WTC11 (cell line): Measurements from ENCODE around the gene FOXP4. TPM values are rescaled to one million over a fixed set of nuclear protein-coding genes. Genes with fewer than 3 reads are reported as not detected.
A peak's percentile ranks its signal among the peaks of the same experiment; 100 is the strongest.

Experiments
- ATF1 ChIP-seq: sonication (generic); formaldehyde crosslinking; IDR thresholded peaks from 2 replicates; pipeline ENCODE4 v1.8.1; 2023; ENCODE audit warnings: mild to moderate bottlenecking, moderate library complexity, missing genetic modification reagents
- CREM ChIP-seq: sonication (generic); formaldehyde crosslinking; IDR thresholded peaks from 2 replicates; pipeline ENCODE4 v1.8.1; 2022; ENCODE audit warnings: mild to moderate bottlenecking, missing genetic modification reagents, moderate library complexity
- FOXJ3 ChIP-seq: sonication (generic); formaldehyde crosslinking; IDR thresholded peaks from 2 replicates; pipeline ENCODE4 v1.9.0; 2021; ENCODE audit warnings: missing genetic modification reagents, mild to moderate bottlenecking, borderline replicate concordance
- NFE2L1 ChIP-seq: sonication (generic); formaldehyde crosslinking; IDR thresholded peaks from 2 replicates; pipeline ENCODE4 v1.8.1; 2023; ENCODE audit warnings: missing genetic modification reagents
- NR1H2 ChIP-seq: sonication (generic); formaldehyde crosslinking; IDR thresholded peaks from 2 replicates; pipeline ENCODE4 v1.9.0; 2021; ENCODE audit warnings: mild to moderate bottlenecking, moderate library complexity, missing genetic modification reagents
- SMAD3 ChIP-seq: sonication (generic); formaldehyde crosslinking; IDR thresholded peaks from 2 replicates; pipeline ENCODE4 v1.8.0; 2022; ENCODE audit warnings: missing genetic modification reagents, mild to moderate bottlenecking, borderline replicate concordance
- TEAD4 ChIP-seq: sonication (generic); formaldehyde crosslinking; IDR thresholded peaks from 2 replicates; pipeline ENCODE4 v1.8.0; 2022; ENCODE audit warnings: mild to moderate bottlenecking, missing genetic modification reagents
- ZNF232 ChIP-seq: sonication (generic); formaldehyde crosslinking; IDR thresholded peaks from 2 replicates; pipeline ENCODE4 v1.8.0; 2022; ENCODE audit warnings: mild to moderate bottlenecking, missing genetic modification reagents
- ZNF317 ChIP-seq: sonication (generic); formaldehyde crosslinking; IDR thresholded peaks from 2 replicates; pipeline ENCODE4 v1.8.1; 2023; ENCODE audit warnings: low read depth, mild to moderate bottlenecking, moderate library complexity, missing genetic modification reagents, borderline replicate concordance
- total RNA-seq: library from RNA; stranded (reverse); gene quantifications from 3 replicates; pipeline ENCODE4 v1.2.3, GENCODE V29; 2021
- TF ChIP-seq, protein P1 (sequence below): sonication (generic); formaldehyde crosslinking; IDR thresholded peaks from 2 replicates; pipeline ENCODE4 v1.8.1; 2023; ENCODE audit warnings: mild to moderate bottlenecking, missing genetic modification reagents, borderline replicate concordance
- TF ChIP-seq, protein P2 (sequence below): sonication (generic); formaldehyde crosslinking; IDR thresholded peaks from 2 replicates; pipeline ENCODE4 v1.8.1; 2023; ENCODE audit warnings: mild to moderate bottlenecking, moderate library complexity, missing genetic modification reagents
- TF ChIP-seq, protein P3 (sequence below): fragments of 250-450 bp; sonication (Bioruptor Pico); IDR thresholded peaks from 2 replicates; pipeline ENCODE4 v1.9.0; 2021; ENCODE audit warnings: mild to moderate bottlenecking, borderline replicate concordance
- TF ChIP-seq, protein P4 (sequence below): sonication (generic); formaldehyde crosslinking; IDR thresholded peaks from 2 replicates; pipeline ENCODE4 v1.8.1; 2022; ENCODE audit warnings: mild to moderate bottlenecking, moderate library complexity, missing genetic modification reagents
- TF ChIP-seq, protein P5 (sequence below): sonication (generic); formaldehyde crosslinking; IDR thresholded peaks from 2 replicates; pipeline ENCODE4 v1.8.0; 2022; ENCODE audit warnings: mild to moderate bottlenecking, missing genetic modification reagents
- TF ChIP-seq, protein P6 (sequence below): sonication (generic); formaldehyde crosslinking; IDR thresholded peaks from 2 replicates; pipeline ENCODE4 v1.8.0; 2022; ENCODE audit warnings: mild to moderate bottlenecking, missing genetic modification reagents
- TF ChIP-seq, protein P7 (sequence below): sonication (generic); formaldehyde crosslinking; IDR thresholded peaks from 2 replicates; pipeline ENCODE4 v1.8.0; 2023; ENCODE audit warnings: mild to moderate bottlenecking, missing genetic modification reagents

Gene FOXP4
- total RNA-seq, 1 experiment from 2014 or later, result 36.6 TPM

DNA sequence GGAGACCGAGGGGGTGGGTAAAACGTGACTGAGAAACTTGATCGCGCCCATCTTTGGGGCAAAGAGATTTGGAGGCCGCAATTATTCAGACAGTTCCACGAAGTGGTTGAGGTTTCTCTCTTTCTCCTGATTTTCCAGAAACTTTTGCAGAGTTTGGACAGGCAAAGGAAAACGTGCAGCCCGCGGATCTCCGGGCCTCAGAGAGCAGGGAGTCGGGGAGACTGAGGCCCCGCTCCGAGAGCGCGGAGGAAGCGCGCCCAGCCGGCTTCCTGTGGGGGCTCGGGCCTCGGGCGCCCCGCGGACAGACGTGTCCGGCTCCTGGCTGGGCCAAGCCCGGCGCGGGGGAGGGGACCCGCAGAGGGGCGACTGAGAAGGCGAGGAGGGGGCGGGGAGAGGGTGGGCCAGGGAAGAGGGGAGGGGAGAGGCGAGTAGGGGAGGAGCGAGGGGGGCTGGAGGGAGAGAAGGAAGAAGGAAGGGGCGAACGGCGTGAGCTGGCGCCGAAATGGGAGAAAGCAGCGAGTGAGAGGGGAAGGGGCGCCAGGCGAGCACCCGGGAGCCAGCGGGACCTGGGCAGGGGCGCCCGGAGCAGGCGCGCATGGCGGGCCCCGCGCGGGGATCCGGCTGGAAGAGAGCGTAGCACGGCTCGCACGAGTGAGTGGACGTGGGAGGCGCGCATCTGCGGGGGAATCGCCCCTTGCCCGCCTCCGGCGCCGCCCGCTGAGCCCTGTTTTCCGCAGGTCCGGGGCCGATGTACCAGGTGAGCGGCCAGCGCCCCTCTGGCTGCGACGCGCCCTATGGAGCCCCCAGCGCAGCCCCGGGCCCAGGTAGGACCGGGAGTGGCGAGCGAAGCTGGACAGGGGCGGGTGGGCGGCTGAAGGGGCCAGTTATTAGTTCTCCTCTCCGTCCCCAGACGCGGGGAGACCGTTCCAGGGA, 92.1 kb downstream of the FOXP4 start, which contains the start of gene MDFI (continued):
- TF ChIP-seq, protein P1, sequence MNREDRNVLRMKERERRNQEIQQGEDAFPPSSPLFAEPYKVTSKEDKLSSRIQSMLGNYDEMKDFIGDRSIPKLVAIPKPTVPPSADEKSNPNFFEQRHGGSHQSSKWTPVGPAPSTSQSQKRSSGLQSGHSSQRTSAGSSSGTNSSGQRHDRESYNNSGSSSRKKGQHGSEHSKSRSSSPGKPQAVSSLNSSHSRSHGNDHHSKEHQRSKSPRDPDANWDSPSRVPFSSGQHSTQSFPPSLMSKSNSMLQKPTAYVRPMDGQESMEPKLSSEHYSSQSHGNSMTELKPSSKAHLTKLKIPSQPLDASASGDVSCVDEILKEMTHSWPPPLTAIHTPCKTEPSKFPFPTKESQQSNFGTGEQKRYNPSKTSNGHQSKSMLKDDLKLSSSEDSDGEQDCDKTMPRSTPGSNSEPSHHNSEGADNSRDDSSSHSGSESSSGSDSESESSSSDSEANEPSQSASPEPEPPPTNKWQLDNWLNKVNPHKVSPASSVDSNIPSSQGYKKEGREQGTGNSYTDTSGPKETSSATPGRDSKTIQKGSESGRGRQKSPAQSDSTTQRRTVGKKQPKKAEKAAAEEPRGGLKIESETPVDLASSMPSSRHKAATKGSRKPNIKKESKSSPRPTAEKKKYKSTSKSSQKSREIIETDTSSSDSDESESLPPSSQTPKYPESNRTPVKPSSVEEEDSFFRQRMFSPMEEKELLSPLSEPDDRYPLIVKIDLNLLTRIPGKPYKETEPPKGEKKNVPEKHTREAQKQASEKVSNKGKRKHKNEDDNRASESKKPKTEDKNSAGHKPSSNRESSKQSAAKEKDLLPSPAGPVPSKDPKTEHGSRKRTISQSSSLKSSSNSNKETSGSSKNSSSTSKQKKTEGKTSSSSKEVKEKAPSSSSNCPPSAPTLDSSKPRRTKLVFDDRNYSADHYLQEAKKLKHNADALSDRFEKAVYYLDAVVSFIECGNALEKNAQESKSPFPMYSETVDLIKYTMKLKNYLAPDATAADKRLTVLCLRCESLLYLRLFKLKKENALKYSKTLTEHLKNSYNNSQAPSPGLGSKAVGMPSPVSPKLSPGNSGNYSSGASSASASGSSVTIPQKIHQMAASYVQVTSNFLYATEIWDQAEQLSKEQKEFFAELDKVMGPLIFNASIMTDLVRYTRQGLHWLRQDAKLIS, result no peak
- TF ChIP-seq TEAD4 (no peak), ZNF232 (CRISPR knock-in tag) (0 out of 2 replicates have a peak, but pooled peaks have one; percentile 36), FOXJ3 (no peak), CREM (CRISPR knock-in tag) (no peak), NFE2L1 (CRISPR knock-in tag) (no peak), NR1H2 (CRISPR knock-in tag) (no peak), SMAD3 (CRISPR knock-in tag) (no peak), ZNF317 (no peak), ATF1 (CRISPR knock-in tag) (no peak)
- TF ChIP-seq, protein P2, sequence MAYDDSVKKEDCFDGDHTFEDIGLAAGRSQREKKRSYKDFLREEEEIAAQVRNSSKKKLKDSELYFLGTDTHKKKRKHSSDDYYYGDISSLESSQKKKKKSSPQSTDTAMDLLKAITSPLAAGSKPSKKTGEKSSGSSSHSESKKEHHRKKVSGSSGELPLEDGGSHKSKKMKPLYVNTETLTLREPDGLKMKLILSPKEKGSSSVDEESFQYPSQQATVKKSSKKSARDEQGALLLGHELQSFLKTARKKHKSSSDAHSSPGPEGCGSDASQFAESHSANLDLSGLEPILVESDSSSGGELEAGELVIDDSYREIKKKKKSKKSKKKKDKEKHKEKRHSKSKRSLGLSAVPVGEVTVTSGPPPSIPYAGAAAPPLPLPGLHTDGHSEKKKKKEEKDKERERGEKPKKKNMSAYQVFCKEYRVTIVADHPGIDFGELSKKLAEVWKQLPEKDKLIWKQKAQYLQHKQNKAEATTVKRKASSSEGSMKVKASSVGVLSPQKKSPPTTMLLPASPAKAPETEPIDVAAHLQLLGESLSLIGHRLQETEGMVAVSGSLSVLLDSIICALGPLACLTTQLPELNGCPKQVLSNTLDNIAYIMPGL, result no peak
- TF ChIP-seq, protein P3, sequence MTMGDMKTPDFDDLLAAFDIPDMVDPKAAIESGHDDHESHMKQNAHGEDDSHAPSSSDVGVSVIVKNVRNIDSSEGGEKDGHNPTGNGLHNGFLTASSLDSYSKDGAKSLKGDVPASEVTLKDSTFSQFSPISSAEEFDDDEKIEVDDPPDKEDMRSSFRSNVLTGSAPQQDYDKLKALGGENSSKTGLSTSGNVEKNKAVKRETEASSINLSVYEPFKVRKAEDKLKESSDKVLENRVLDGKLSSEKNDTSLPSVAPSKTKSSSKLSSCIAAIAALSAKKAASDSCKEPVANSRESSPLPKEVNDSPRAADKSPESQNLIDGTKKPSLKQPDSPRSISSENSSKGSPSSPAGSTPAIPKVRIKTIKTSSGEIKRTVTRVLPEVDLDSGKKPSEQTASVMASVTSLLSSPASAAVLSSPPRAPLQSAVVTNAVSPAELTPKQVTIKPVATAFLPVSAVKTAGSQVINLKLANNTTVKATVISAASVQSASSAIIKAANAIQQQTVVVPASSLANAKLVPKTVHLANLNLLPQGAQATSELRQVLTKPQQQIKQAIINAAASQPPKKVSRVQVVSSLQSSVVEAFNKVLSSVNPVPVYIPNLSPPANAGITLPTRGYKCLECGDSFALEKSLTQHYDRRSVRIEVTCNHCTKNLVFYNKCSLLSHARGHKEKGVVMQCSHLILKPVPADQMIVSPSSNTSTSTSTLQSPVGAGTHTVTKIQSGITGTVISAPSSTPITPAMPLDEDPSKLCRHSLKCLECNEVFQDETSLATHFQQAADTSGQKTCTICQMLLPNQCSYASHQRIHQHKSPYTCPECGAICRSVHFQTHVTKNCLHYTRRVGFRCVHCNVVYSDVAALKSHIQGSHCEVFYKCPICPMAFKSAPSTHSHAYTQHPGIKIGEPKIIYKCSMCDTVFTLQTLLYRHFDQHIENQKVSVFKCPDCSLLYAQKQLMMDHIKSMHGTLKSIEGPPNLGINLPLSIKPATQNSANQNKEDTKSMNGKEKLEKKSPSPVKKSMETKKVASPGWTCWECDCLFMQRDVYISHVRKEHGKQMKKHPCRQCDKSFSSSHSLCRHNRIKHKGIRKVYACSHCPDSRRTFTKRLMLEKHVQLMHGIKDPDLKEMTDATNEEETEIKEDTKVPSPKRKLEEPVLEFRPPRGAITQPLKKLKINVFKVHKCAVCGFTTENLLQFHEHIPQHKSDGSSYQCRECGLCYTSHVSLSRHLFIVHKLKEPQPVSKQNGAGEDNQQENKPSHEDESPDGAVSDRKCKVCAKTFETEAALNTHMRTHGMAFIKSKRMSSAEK (CRISPR knock-in tag), result no peak
- TF ChIP-seq, protein P4, sequence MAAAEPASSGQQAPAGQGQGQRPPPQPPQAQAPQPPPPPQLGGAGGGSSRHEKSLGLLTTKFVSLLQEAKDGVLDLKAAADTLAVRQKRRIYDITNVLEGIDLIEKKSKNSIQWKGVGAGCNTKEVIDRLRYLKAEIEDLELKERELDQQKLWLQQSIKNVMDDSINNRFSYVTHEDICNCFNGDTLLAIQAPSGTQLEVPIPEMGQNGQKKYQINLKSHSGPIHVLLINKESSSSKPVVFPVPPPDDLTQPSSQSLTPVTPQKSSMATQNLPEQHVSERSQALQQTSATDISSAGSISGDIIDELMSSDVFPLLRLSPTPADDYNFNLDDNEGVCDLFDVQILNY (CRISPR knock-in tag), result no peak
- TF ChIP-seq, protein P5, sequence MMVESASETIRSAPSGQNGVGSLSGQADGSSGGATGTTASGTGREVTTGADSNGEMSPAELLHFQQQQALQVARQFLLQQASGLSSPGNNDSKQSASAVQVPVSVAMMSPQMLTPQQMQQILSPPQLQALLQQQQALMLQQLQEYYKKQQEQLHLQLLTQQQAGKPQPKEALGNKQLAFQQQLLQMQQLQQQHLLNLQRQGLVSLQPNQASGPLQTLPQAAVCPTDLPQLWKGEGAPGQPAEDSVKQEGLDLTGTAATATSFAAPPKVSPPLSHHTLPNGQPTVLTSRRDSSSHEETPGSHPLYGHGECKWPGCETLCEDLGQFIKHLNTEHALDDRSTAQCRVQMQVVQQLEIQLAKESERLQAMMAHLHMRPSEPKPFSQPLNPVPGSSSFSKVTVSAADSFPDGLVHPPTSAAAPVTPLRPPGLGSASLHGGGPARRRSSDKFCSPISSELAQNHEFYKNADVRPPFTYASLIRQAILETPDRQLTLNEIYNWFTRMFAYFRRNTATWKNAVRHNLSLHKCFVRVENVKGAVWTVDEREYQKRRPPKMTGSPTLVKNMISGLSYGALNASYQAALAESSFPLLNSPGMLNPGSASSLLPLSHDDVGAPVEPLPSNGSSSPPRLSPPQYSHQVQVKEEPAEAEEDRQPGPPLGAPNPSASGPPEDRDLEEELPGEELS (CRISPR knock-in tag), result peak; percentile 65; the same call in 1 of the 2 replicates
- TF ChIP-seq, protein P6, sequence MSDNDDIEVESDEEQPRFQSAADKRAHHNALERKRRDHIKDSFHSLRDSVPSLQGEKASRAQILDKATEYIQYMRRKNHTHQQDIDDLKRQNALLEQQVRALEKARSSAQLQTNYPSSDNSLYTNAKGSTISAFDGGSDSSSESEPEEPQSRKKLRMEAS (CRISPR knock-in tag), result no peak
- TF ChIP-seq, protein P7, sequence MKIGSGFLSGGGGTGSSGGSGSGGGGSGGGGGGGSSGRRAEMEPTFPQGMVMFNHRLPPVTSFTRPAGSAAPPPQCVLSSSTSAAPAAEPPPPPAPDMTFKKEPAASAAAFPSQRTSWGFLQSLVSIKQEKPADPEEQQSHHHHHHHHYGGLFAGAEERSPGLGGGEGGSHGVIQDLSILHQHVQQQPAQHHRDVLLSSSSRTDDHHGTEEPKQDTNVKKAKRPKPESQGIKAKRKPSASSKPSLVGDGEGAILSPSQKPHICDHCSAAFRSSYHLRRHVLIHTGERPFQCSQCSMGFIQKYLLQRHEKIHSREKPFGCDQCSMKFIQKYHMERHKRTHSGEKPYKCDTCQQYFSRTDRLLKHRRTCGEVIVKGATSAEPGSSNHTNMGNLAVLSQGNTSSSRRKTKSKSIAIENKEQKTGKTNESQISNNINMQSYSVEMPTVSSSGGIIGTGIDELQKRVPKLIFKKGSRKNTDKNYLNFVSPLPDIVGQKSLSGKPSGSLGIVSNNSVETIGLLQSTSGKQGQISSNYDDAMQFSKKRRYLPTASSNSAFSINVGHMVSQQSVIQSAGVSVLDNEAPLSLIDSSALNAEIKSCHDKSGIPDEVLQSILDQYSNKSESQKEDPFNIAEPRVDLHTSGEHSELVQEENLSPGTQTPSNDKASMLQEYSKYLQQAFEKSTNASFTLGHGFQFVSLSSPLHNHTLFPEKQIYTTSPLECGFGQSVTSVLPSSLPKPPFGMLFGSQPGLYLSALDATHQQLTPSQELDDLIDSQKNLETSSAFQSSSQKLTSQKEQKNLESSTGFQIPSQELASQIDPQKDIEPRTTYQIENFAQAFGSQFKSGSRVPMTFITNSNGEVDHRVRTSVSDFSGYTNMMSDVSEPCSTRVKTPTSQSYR (CRISPR knock-in tag), result peak; percentile 83
